Stimulated activated CD8-positive, alpha-beta memory T cell treated with anti-CD3 and anti-CD28 coated beads, Interleukin-4, amount 100 ng/mL, for 48 hours (primary cell): ENCODE measurements around the gene SLC12A4.
"Not testable (repeated sequence)": the region's sequence is repeated elsewhere in the genome, so short reads cannot be mapped to it uniquely, and the experiment has no call there.

Experiments
- DNase-seq: peaks from one replicate; pipeline ENCODE4 v3.0.0-alpha.2; 2020

SLC12A4 gene

GRCh38 chr16:67987460-67988160 is 19.2 kb upstream of the SLC12A4 start:
- DNase-seq, result no peak

- no peak for DNase-seq
These were observed 18.5 kb upstream of the SLC12A4 start for GRCh38 chr16:67986949-67987348.

- DNase-seq, result no peak
These were observed 13.7 kb upstream of the SLC12A4 start for GRCh38 chr16:67982011-67982696.

- no peak for DNase-seq
These were observed 11.7 kb upstream of the SLC12A4 start, which contains the start of gene DPEP3 for GRCh38 chr16:67979955-67980678. Gene DPEP3 (minus strand): TSS chr16:67980499. CDS start chr16:67980380, 119 bp downstream.

GRCh38 chr16:67977469-67978227 is 9.2 kb upstream of the SLC12A4 start:
- DNase-seq, result no peak

- DNase-seq, result no peak
These were observed 8.6 kb upstream of the SLC12A4 start for GRCh38 chr16:67977005-67977404.

- DNase-seq, result no peak
These were observed 7.8 kb upstream of the SLC12A4 start for GRCh38 chr16:67976205-67976604.

GRCh38 chr16:67975321-67976105 is 7.1 kb upstream of the SLC12A4 start:
- DNase-seq, result no peak

- DNase-seq, result not testable (repeated sequence)
These were observed 3.8 kb upstream of the SLC12A4 start for GRCh38 chr16:67972285-67972684.

- no peak for DNase-seq
These were observed 2.7 kb upstream of the SLC12A4 start for GRCh38 chr16:67971111-67971510.

GRCh38 chr16:67969254-67970039 is 1.0 kb upstream of the SLC12A4 start:
- no peak for DNase-seq

GRCh38 chr16:67967958-67968399 is 458 bp downstream of the SLC12A4 start:
- DNase-seq, result peak; percentile 57

- DNase-seq, result peak; percentile 51
These were observed 1.1 kb downstream of the SLC12A4 start for GRCh38 chr16:67967183-67967957.

GRCh38 chr16:67966549-67967182 is 1.8 kb downstream of the SLC12A4 start:
- DNase-seq, result no peak

- no peak for DNase-seq
These were observed 2.5 kb downstream of the SLC12A4 start for GRCh38 chr16:67965668-67966548.

GRCh38 chr16:67964477-67965131 is 3.8 kb downstream of the SLC12A4 start:
- no peak for DNase-seq

GRCh38 chr16:67963662-67964321 is 4.6 kb downstream of the SLC12A4 start:
- DNase-seq, result no peak

GRCh38 chr16:67963292-67963661 is 5.2 kb downstream of the SLC12A4 start:
- DNase-seq, result no peak
